ENCODE measurements around the gene TEX10. TPM values are rescaled to one million over a fixed set of nuclear protein-coding genes. Genes with fewer than 3 reads are reported as not detected.

The TEX10 gene
- polyA plus RNA-seq, 1 donor from 2014 or later, result 30.5 TPM

- TF ChIP-seq CTCF (IDR thresholded peaks at IDR 0.05; ENCODE audit: poor library complexity, severe bottlenecking), result no peak
Measured at GRCh38 chr9:100350188-100350587, 2.6 kb downstream of the TEX10 start (continued).

- Histone ChIP-seq H3K36me3 (ENCODE audit: insufficient read depth, low read length) (no peaks in the 10 kb centered on the region), H3K4me2 (ENCODE audit: low read length) (no peak overlapping the region)
Measured at GRCh38 chr9:100346836-100347235, 5.9 kb downstream of the TEX10 start.

More at GRCh38 chr9:100346836-100347235, 5.9 kb downstream of the TEX10 start:
- H3F3A ChIP-seq (ENCODE audit: insufficient read depth, low read length, poor library complexity, severe bottlenecking), result no peaks in the 10 kb centered on the region
- no peak overlapping the region for H3K4me3 ChIP-seq (ENCODE audit: low read length)
- H2AFZ ChIP-seq (ENCODE audit: low read depth, low read length), result no peak overlapping the region
- TF ChIP-seq EP300 (conservative IDR thresholded peaks at IDR 0.05; ENCODE audit: poor library complexity, severe bottlenecking) (no peak), EZH2 (IDR thresholded peaks at IDR 0.05; ENCODE audit: borderline replicate concordance, insufficient read depth, low read length, poor library complexity, severe bottlenecking) (no peak), TAF1 (IDR thresholded peaks at IDR 0.05; ENCODE audit: low read depth) (no peak), REST (IDR thresholded peaks at IDR 0.05; ENCODE audit: borderline replicate concordance) (no peak), SMC3 (conservative IDR thresholded peaks at IDR 0.05; ENCODE audit: poor library complexity) (no peak), POLR2AphosphoS5 (IDR thresholded peaks at IDR 0.05) (no peak), RAD21 (conservative IDR thresholded peaks at IDR 0.05) (no peak), MXI1 (conservative IDR thresholded peaks at IDR 0.05; ENCODE audit: poor library complexity, severe bottlenecking) (no peak), CTCF (IDR thresholded peaks at IDR 0.05; ENCODE audit: poor library complexity, severe bottlenecking) (no peak)
- H3K9me2 ChIP-seq (ENCODE audit: insufficient read depth, low read length), result no peaks in the 10 kb centered on the region
- no peaks in the 10 kb centered on the region for H3K9me3 ChIP-seq (ENCODE audit: low read length)
- H3K27ac ChIP-seq (ENCODE audit: low read length), result no peak overlapping the region
- H3K9ac ChIP-seq (ENCODE audit: low read length), result no peak overlapping the region
- no peaks in the 10 kb centered on the region for H3K27me3 ChIP-seq (ENCODE audit: insufficient read depth, low read depth, low read length)
- H4K20me1 ChIP-seq (ENCODE audit: insufficient read depth), result no peaks in the 10 kb centered on the region
- peaks cover 46% of the 10 kb centered on the region for H3K79me2 ChIP-seq (replicated peaks; ENCODE audit: insufficient read depth, low read length)
